NCI-H1092 (cell line): Measurements from ENCODE around the gene GMDS.

Source experiments
- DNase-seq: peaks from one replicate; lab custom pipeline; 2025; lab: John Stamatoyannopoulos, UW

GMDS gene

GRCh38 chr6:1624058-1624850 is 621.2 kb downstream of the GMDS start:
- DNase-seq: no peak

GRCh38 chr6:1623769-1624057 is 621.7 kb downstream of the GMDS start:
- no peak for DNase-seq

- DNase-seq: no peak
Observed at GRCh38 chr6:1622851-1623768, 622.3 kb downstream of the GMDS start.

- DNase-seq: no peak
Observed at GRCh38 chr6:1622220-1622850, 623.1 kb downstream of the GMDS start.

- DNase-seq: no peak
Observed at GRCh38 chr6:1621070-1621701, 624.2 kb downstream of the GMDS start.

GRCh38 chr6:1620504-1621069 is 624.8 kb downstream of the GMDS start:
- DNase-seq: no peak

- no peak for DNase-seq
Observed at GRCh38 chr6:1619673-1620503, 625.5 kb downstream of the GMDS start.

- DNase-seq: no peak
Observed at GRCh38 chr6:1619098-1619672, 626.2 kb downstream of the GMDS start.

GRCh38 chr6:1618311-1619097 is 626.9 kb downstream of the GMDS start:
- DNase-seq: no peak

- DNase-seq: no peak
Observed at GRCh38 chr6:1617466-1618310, 627.7 kb downstream of the GMDS start.

- DNase-seq: no peak
Observed at GRCh38 chr6:1616701-1617463, 628.5 kb downstream of the GMDS start.

GRCh38 chr6:1615853-1616420 is 629.5 kb downstream of the GMDS start:
- DNase-seq: no peak

- no peak for DNase-seq
Observed at GRCh38 chr6:1615151-1615852, 630.1 kb downstream of the GMDS start.

- no peak for DNase-seq
Observed at GRCh38 chr6:1614448-1615150, 630.8 kb downstream of the GMDS start.

GRCh38 chr6:1613688-1614447 is 631.5 kb downstream of the GMDS start:
- no peak for DNase-seq

GRCh38 chr6:1613346-1613687 is 632.1 kb downstream of the GMDS start:
- no peak for DNase-seq
